OCI-LY7 (cell line): Measurements from ENCODE around the gene GBF1. TPM values are rescaled to one million over a fixed set of nuclear protein-coding genes. Genes with fewer than 3 reads are reported as not detected.
"Not testable (repeated sequence)": the region's sequence is repeated elsewhere in the genome, so short reads cannot be mapped to it uniquely, and the experiment has no call there.

Experiments used
- BruUV-seq: library from RNA; stranded (reverse); fragments of 400-500 nt; replicated peaks from 2 replicates; lab custom pipeline; 2021; lab: Mats Ljungman, UMichigan
- CTCF ChIA-PET: fragments of 300-600 bp; sonication (Branson Sonifier 250); formaldehyde crosslinking; loops from one replicate; lab custom pipeline; 2022; ENCODE audit warnings: antibody characterized with exemption; ENCODE audit not compliant: unreplicated experiment; lab: Charles Lee
- POLR2A ChIA-PET: fragments of 300-600 bp; sonication (Branson Sonifier 250); formaldehyde crosslinking; loops from one replicate; lab custom pipeline; 2022; ENCODE audit warnings: antibody characterized with exemption; lab: Charles Lee
- DNase-seq: peaks from one replicate; pipeline ENCODE4 v3.0.0-alpha.2; 2015; ENCODE audit warnings: low spot score
- H2AFZ ChIP-seq: fragments of 200-600 bp; sonication (generic), shearing (Covaris generic); 2 replicates; pipeline ENCODE4 v1.6.1; 2014; ENCODE audit warnings: mild to moderate bottlenecking, antibody characterized with exemption, low read length, moderate library complexity
- H3K27ac ChIP-seq: fragments of 200-600 bp; sonication (generic); 2 replicates; pipeline ENCODE4 v1.5.1; 2014; ENCODE audit warnings: mixed run types, low read depth, mild to moderate bottlenecking, moderate library complexity, low read length, inconsistent platforms; ENCODE audit not compliant: poor library complexity, severe bottlenecking
- H3K36me3 ChIP-seq: fragments of 200-600 bp; sonication (generic); 2 replicates; pipeline ENCODE4 v1.6.1; 2014; ENCODE audit warnings: mild to moderate bottlenecking, antibody characterized with exemption, low read length, moderate library complexity, mixed read lengths; ENCODE audit not compliant: insufficient read depth
- H3K4me1 ChIP-seq: fragments of 200-600 bp; sonication (generic); 2 replicates; pipeline ENCODE4 v1.5.1; 2014; ENCODE audit warnings: mild to moderate bottlenecking, low read length; ENCODE audit not compliant: insufficient read depth, poor library complexity, severe bottlenecking
- H3K4me2 ChIP-seq: fragments of 200-600 bp; sonication (generic); 2 replicates; pipeline ENCODE4 v1.6.1; 2014; ENCODE audit warnings: mild to moderate bottlenecking, low read length
- H3K4me3 ChIP-seq: fragments of 200-600 bp; sonication (generic); 2 replicates; pipeline ENCODE4 v1.5.1; 2014; ENCODE audit warnings: mild to moderate bottlenecking, low read depth, low read length; ENCODE audit not compliant: poor library complexity, severe bottlenecking
- H3K79me2 ChIP-seq: fragments of 200-600 bp; sonication (generic); 2 replicates; pipeline ENCODE4 v1.6.1; 2016; ENCODE audit warnings: low read depth, mild to moderate bottlenecking, low read length, moderate library complexity, mixed read lengths; ENCODE audit not compliant: insufficient read depth
- H3K9me2 ChIP-seq: fragments of 200-600 bp; sonication (generic); 2 replicates; pipeline ENCODE4 v1.6.1; 2016; ENCODE audit warnings: mild to moderate bottlenecking, low read length, mixed read lengths; ENCODE audit not compliant: insufficient read depth
- H3K9me3 ChIP-seq: fragments of 200-600 bp; sonication (generic); 2 replicates; pipeline ENCODE4 v1.6.1; 2014; ENCODE audit warnings: mild to moderate bottlenecking, mixed run types, low read length, mixed read lengths
- H4K20me1 ChIP-seq: fragments of 200-600 bp; sonication (generic); 2 replicates; pipeline ENCODE4 v1.6.1; 2014; ENCODE audit warnings: mild to moderate bottlenecking, antibody characterized with exemption, low read length, moderate library complexity, mixed read lengths; ENCODE audit not compliant: insufficient read depth
- CTCF ChIP-seq: fragments of 200-600 bp; sonication (generic); conservative IDR thresholded peaks from 2 replicates; pipeline ENCODE4 v1.5.1; 2014; ENCODE audit warnings: mild to moderate bottlenecking, antibody characterized with exemption, low read length, moderate library complexity, mixed read lengths
- EZH2phosphoT487 ChIP-seq: fragments of 200-600 bp; sonication (generic); IDR thresholded peaks from 2 replicates; pipeline ENCODE4 v1.6.1; 2018; ENCODE audit warnings: low read depth, borderline replicate concordance, mild to moderate bottlenecking, mixed run types, antibody characterized with exemption, low read length, moderate library complexity, mixed read lengths
- intact Hi-C: fragments of 100-400 bp; cut with micrococcal nuclease; formaldehyde crosslinking; loops from one replicate; pipeline ENCODE4 v1.10.0; 2022; ENCODE audit not compliant: unreplicated experiment
- total RNA-seq, 2 experiments: library from RNA; depleted of rRNA in 1 of 2; stranded (reverse); fragments of >200 nt in 1 of 2; shearing (Covaris generic) in 1 of 2; gene quantifications; 2 replicates each; pipeline ENCODE4 v1.2.3, GENCODE V29; 2014 to 2022

GBF1 gene
- total RNA-seq, 2 experiments from 2014 or later = 17.8 to 33.4 TPM

DNA sequence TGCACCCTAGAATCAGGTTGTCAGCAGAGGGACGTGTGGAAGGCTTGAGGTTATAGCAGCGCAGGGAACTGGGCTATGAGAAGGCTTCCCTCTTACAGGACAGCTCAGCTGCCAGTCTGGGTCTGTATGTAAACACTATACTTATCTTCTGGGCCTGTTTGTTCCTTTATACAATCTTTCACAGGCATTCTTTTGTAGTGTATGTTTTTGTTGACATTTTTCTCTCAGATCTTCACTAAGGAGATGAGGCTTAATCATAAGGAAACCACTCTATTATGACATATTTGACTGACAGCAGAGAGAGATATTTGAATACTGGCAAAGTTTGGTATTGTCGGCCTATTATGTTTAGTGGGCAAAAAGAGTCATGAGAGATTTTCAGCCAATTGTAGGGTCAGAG is 929 bp downstream of the GBF1 start:
- Histone ChIP-seq H3K4me3 (peak overlapping the region; percentile 82), H3K4me2 (peak overlapping the region; percentile 83), H3K9me3 (no peaks in the 10 kb centered on the region), H3K36me3 (peaks cover 31% of the 10 kb centered on the region), H3K79me2 (peaks cover 55% of the 10 kb centered on the region), H2AFZ (no peak overlapping the region), H3K27ac (no peak overlapping the region), H3K4me1 (peaks cover 30% of the 10 kb centered on the region), H3K9me2 (no peaks in the 10 kb centered on the region), H4K20me1 (peaks cover 15% of the 10 kb centered on the region; the same call in 1 of the 2 replicates)
- TSS peak; percentile 71 for BruUV-seq
- intact Hi-C loops = no loop called here
- CTCF ChIA-PET = interaction anchor here (0.5 kb wide), 1 partner anchor 1216 kb away, joined by 3 read pairs; no protein-coding TSS in a partner anchor
- no peak for TF ChIP-seq CTCF
- TF ChIP-seq EZH2phosphoT487 = no peak
- POLR2A ChIA-PET = interaction anchor here (0.5 kb wide), 1 partner anchor 454 kb away, joined by 3 read pairs; no protein-coding TSS in a partner anchor
- DNase-seq = peak; percentile 16

- Histone ChIP-seq H3K9me3 (no peaks in the 10 kb centered on the region), H3K27ac (no peak overlapping the region), H3K79me2 (peaks cover 60% of the 10 kb centered on the region), H3K4me2 (peak overlapping the region; percentile 83), H3K36me3 (peaks cover 35% of the 10 kb centered on the region), H3K4me3 (peak overlapping the region; percentile 82), H2AFZ (no peak overlapping the region), H3K9me2 (no peaks in the 10 kb centered on the region), H3K4me1 (peaks cover 30% of the 10 kb centered on the region), H4K20me1 (peaks cover 15% of the 10 kb centered on the region; the same call in 1 of the 2 replicates)
- POLR2A ChIA-PET = interaction anchor here (0.6 to 1.4 kb wide), 6 partner anchors 10 to 184 kb away, joined by 3 read pairs; no protein-coding TSS in a partner anchor
- BruUV-seq = no TSS peak
- no peak for TF ChIP-seq EZH2phosphoT487
- no peak for TF ChIP-seq CTCF
- intact Hi-C loops = no loop called here
- CTCF ChIA-PET = interaction anchor here (0.5 kb wide), 1 partner anchor 486 kb away, joined by 5 read pairs; no protein-coding TSS in a partner anchor
- no peak for DNase-seq
These were observed 2.4 kb downstream of the GBF1 start for GRCh38 chr10:102247734-102248133.

GRCh38 chr10:102252508-102252907 is 7.2 kb downstream of the GBF1 start:
- POLR2A ChIA-PET = interaction anchor here (0.7 kb wide), 1 partner anchor 65 kb away, joined by 3 read pairs; no protein-coding TSS in a partner anchor
- H3K4me3 ChIP-seq, H2AFZ ChIP-seq, H3K9me2 ChIP-seq, BruUV-seq, H4K20me1 ChIP-seq, DNase-seq, H3K9me3 ChIP-seq, H3K4me1 ChIP-seq, CTCF ChIA-PET, H3K4me2 ChIP-seq, intact Hi-C loops, H3K27ac ChIP-seq: not testable (repeated sequence)
- peaks cover 53% of the 10 kb centered on the region for H3K36me3 ChIP-seq
- H3K79me2 ChIP-seq = peaks cover 75% of the 10 kb centered on the region
